Measurements from ENCODE around the gene PRR19. TPM values are rescaled to one million over a fixed set of nuclear protein-coding genes. Genes with fewer than 3 reads are reported as not detected.

The PRR19 gene
- total and polyA plus RNA-seq, 5 donors, result 0.20 to 0.32 (median 0.28) TPM; not detected in 1

GRCh38 chr19:42344336-42344893 lies 42.5 kb downstream of the PRR19 start:
- WGBS, result 86% methylated on average over 18 of the region's 18 CpGs
- intact Hi-C loops (cut with DNase I), result no loop called here
- ATAC-seq, result peak in 1 of 2 donors; percentile 17

GRCh38 chr19:42345191-42345812 lies 43.4 kb downstream of the PRR19 start:
- ATAC-seq (no peak), DNase-seq (no peak)
- Histone ChIP-seq H3K4me1 (ENCODE audit: control insufficient read depth, insufficient read depth, low read length) (no peaks in the 10 kb centered on the region), H3K4me3 (ENCODE audit: low read length) (no peak overlapping the region), H3K9me3 (ENCODE audit: control insufficient read depth, low read length) (no peaks in the 10 kb centered on the region), H3K27me3 (ENCODE audit: control insufficient read depth, insufficient read depth) (no peaks in the 10 kb centered on the region), H3K27ac (ENCODE audit: low read length) (no peak overlapping the region)
- WGBS, result 86% methylated on average over 6 of the region's 6 CpGs
- intact Hi-C loops (cut with DNase I), result no loop called here

More at GRCh38 chr19:42344336-42344893, 42.5 kb downstream of the PRR19 start:
- peak in 2 of 3 donors; percentile 34 to 49 for DNase-seq
- H3K9me3 ChIP-seq (ENCODE audit: control insufficient read depth, low read length), result no peaks in the 10 kb centered on the region
- H3K4me3 ChIP-seq (ENCODE audit: low read length), result no peak overlapping the region
- no peak overlapping the region for H3K27ac ChIP-seq (ENCODE audit: low read length)
- no peaks in the 10 kb centered on the region for H3K4me1 ChIP-seq (ENCODE audit: control insufficient read depth, insufficient read depth, low read length)
- no peaks in the 10 kb centered on the region for H3K27me3 ChIP-seq (ENCODE audit: control insufficient read depth, insufficient read depth)

GRCh38 chr19:42348211-42348610 lies 46.3 kb downstream of the PRR19 start:
- ATAC-seq (no peak), DNase-seq (peak in 1 of 3 donors; percentile 21)
- Histone ChIP-seq H3K4me1 (ENCODE audit: control insufficient read depth, insufficient read depth, low read length) (no peaks in the 10 kb centered on the region), H3K4me3 (ENCODE audit: low read length) (no peak overlapping the region), H3K27me3 (ENCODE audit: control insufficient read depth, insufficient read depth) (no peaks in the 10 kb centered on the region), H3K27ac (ENCODE audit: low read length) (no peak overlapping the region), H3K9me3 (ENCODE audit: control insufficient read depth, low read length) (no peaks in the 10 kb centered on the region)
- intact Hi-C loops (cut with DNase I), result no loop called here
- WGBS, result 98% methylated on average over 14 of the region's 14 CpGs

- H3K9me3 ChIP-seq (ENCODE audit: control insufficient read depth, low read length), result no peaks in the 10 kb centered on the region
- H3K4me3 ChIP-seq (ENCODE audit: low read length), result no peak overlapping the region
- H3K27ac ChIP-seq (ENCODE audit: low read length), result no peak overlapping the region
- 96% methylated on average over 14 of the region's 14 CpGs for WGBS
- DNase-seq, result no peak
- no peaks in the 10 kb centered on the region for H3K27me3 ChIP-seq (ENCODE audit: control insufficient read depth, insufficient read depth)
- intact Hi-C loops (cut with DNase I), result no loop called here
- ATAC-seq, result no peak
- no peaks in the 10 kb centered on the region for H3K4me1 ChIP-seq (ENCODE audit: control insufficient read depth, insufficient read depth, low read length)
Measured at GRCh38 chr19:42349378-42350107, 47.6 kb downstream of the PRR19 start.

- Histone ChIP-seq H3K4me3 (ENCODE audit: low read length) (no peak overlapping the region), H3K4me1 (ENCODE audit: control insufficient read depth, insufficient read depth, low read length) (no peaks in the 10 kb centered on the region), H3K27me3 (ENCODE audit: control insufficient read depth, insufficient read depth) (no peaks in the 10 kb centered on the region), H3K27ac (ENCODE audit: low read length) (no peak overlapping the region), H3K9me3 (ENCODE audit: control insufficient read depth, low read length) (no peaks in the 10 kb centered on the region)
- DNase-seq (no peak), ATAC-seq (no peak)
- WGBS, result 89% methylated on average over 3 of the region's 3 CpGs
- intact Hi-C loops (cut with DNase I), result no loop called here
Measured at GRCh38 chr19:42350417-42350816, 48.5 kb downstream of the PRR19 start.

- DNase-seq, result no peak
- Histone ChIP-seq H3K4me1 (ENCODE audit: control insufficient read depth, insufficient read depth, low read length) (no peaks in the 10 kb centered on the region), H3K27me3 (ENCODE audit: control insufficient read depth, insufficient read depth) (no peaks in the 10 kb centered on the region), H3K4me3 (ENCODE audit: low read length) (no peak overlapping the region), H3K27ac (ENCODE audit: low read length) (no peak overlapping the region), H3K9me3 (ENCODE audit: control insufficient read depth, low read length) (no peaks in the 10 kb centered on the region)
- peak in 1 of 2 donors; percentile 12 for ATAC-seq
- intact Hi-C loops (cut with DNase I), result no loop called here
- WGBS, result 91% methylated on average over 21 of the region's 21 CpGs
Measured at GRCh38 chr19:42351079-42351735, 49.3 kb downstream of the PRR19 start.

GRCh38 chr19:42352301-42353259 lies 50.6 kb downstream of the PRR19 start:
- intact Hi-C loops (cut with DNase I), result no loop called here
- no peaks in the 10 kb centered on the region for H3K27me3 ChIP-seq (ENCODE audit: control insufficient read depth, insufficient read depth)
- DNase-seq (no peak), ATAC-seq (no peak)
- no peak overlapping the region for H3K4me3 ChIP-seq (ENCODE audit: low read length)
- H3K4me1 ChIP-seq (ENCODE audit: control insufficient read depth, insufficient read depth, low read length), result no peaks in the 10 kb centered on the region
- H3K27ac ChIP-seq (ENCODE audit: low read length), result no peak overlapping the region
- 89% methylated on average over 31 of the region's 31 CpGs for WGBS
- H3K9me3 ChIP-seq (ENCODE audit: control insufficient read depth, low read length), result no peaks in the 10 kb centered on the region

- Histone ChIP-seq H3K4me1 (ENCODE audit: control insufficient read depth, insufficient read depth, low read length) (no peaks in the 10 kb centered on the region), H3K27ac (ENCODE audit: low read length) (no peak overlapping the region), H3K27me3 (ENCODE audit: control insufficient read depth, insufficient read depth) (no peaks in the 10 kb centered on the region), H3K9me3 (ENCODE audit: control insufficient read depth, low read length) (no peaks in the 10 kb centered on the region), H3K4me3 (ENCODE audit: low read length) (no peak overlapping the region)
- no peak for DNase-seq
- WGBS, result 95% methylated on average over 29 of the region's 29 CpGs
- no peak for ATAC-seq
- intact Hi-C loops (cut with DNase I), result no loop called here
Measured at GRCh38 chr19:42353341-42354015, 51.5 kb downstream of the PRR19 start.

GRCh38 chr19:42355896-42356295 lies 54.0 kb downstream of the PRR19 start:
- peak in 1 of 3 donors; percentile 11 for DNase-seq
- ATAC-seq, result no peak
- H3K4me1 ChIP-seq (ENCODE audit: control insufficient read depth, insufficient read depth, low read length), result no peaks in the 10 kb centered on the region
- 92% methylated on average over 12 of the region's 12 CpGs for WGBS
- no peaks in the 10 kb centered on the region for H3K27me3 ChIP-seq (ENCODE audit: control insufficient read depth, insufficient read depth)
- H3K9me3 ChIP-seq (ENCODE audit: control insufficient read depth, low read length), result no peaks in the 10 kb centered on the region
- intact Hi-C loops (cut with DNase I), result no loop called here
- no peak overlapping the region for H3K27ac ChIP-seq (ENCODE audit: low read length)
- H3K4me3 ChIP-seq (ENCODE audit: low read length), result no peak overlapping the region

- 98% methylated on average over 15 of the region's 15 CpGs for WGBS
- Histone ChIP-seq H3K4me3 (ENCODE audit: low read length) (no peak overlapping the region), H3K27ac (ENCODE audit: low read length) (no peak overlapping the region), H3K9me3 (ENCODE audit: control insufficient read depth, low read length) (no peaks in the 10 kb centered on the region), H3K27me3 (ENCODE audit: control insufficient read depth, insufficient read depth) (no peaks in the 10 kb centered on the region), H3K4me1 (ENCODE audit: control insufficient read depth, insufficient read depth, low read length) (no peaks in the 10 kb centered on the region)
- intact Hi-C loops (cut with DNase I), result no loop called here
- peak in 1 of 3 donors; percentile 28 for DNase-seq
- ATAC-seq, result no peak
Measured at GRCh38 chr19:42356686-42357085, 54.8 kb downstream of the PRR19 start.
